ENCODE results near the gene DCANP1. TPM values are rescaled to one million over a fixed set of nuclear protein-coding genes. Genes with fewer than 3 reads are reported as not detected.
"Not testable (repeated sequence)": the region's sequence is repeated elsewhere in the genome, so short reads cannot be mapped to it uniquely, and the experiment has no call there.

Gene DCANP1
- under 1 TPM in 1 of 4 donors, not detected in 3; 0.26 TPM for total RNA-seq

- H3K27me3 ChIP-seq = peaks cover 0 to 15% (median 0%) of the 10 kb centered on the region in 4 donors
- WGBS = 97% methylated on average over 5 of the region's 5 CpGs
Observed at GRCh38 chr5:135447298-135447929, at the start of gene DCANP1. Gene DCANP1, minus strand, starts transcription at chr5:135447348. Its CDS starts 240 bp downstream, at chr5:135447108.

GRCh38 chr5:135495531-135495930 is 48.4 kb upstream of the DCANP1 start:
- H3K36me3 ChIP-seq; H3K4me1 ChIP-seq; H3K27ac ChIP-seq (replicated peaks in 1 of 4); H3K9me3 ChIP-seq; DNase-seq (ENCODE audit: extremely low spot score); intact Hi-C loops (cut with DNase I); H3K4me3 ChIP-seq: not testable (repeated sequence)
- 87% methylated on average over 4 of the region's 4 CpGs for WGBS
- peaks cover 0 to 48% (median 13%) of the 10 kb centered on the region in 4 donors for H3K27me3 ChIP-seq

More at GRCh38 chr5:135447298-135447929, at the start of gene DCANP1:
- no peak within 1 kb of the TSS for H3K4me3 ChIP-seq
- peaks cover 5 to 11% (median 7%) of the 10 kb centered on the region in 4 donors for H3K4me1 ChIP-seq
- DNase-seq (ENCODE audit: extremely low spot score) = no peak
- no peaks in the 10 kb centered on the region for H3K9me3 ChIP-seq
- intact Hi-C loops (cut with DNase I) = no loop called here
- no peaks in the 10 kb centered on the region for H3K36me3 ChIP-seq
- TF ChIP-seq POLR2AphosphoS5 (IDR thresholded peaks at IDR 0.05) (no peak), POLR2A (IDR thresholded peaks at IDR 0.05; ENCODE audit: low read depth) (no peak), EP300 (IDR thresholded peaks at IDR 0.05) (no peak), CTCF (IDR thresholded peaks at IDR 0.05) (no peak)
- H3K27ac ChIP-seq (replicated peaks in 1 of 4) = no peak within 1 kb of the TSS

- Histone ChIP-seq H3K4me3 (no peak overlapping the region), H3K4me1 (peaks cover 12 to 21% (median 15%) of the 10 kb centered on the region in 4 donors), H3K27me3 (peaks cover 0 to 58% (median 25%) of the 10 kb centered on the region in 4 donors), H3K27ac (replicated peaks in 1 of 4) (no peak overlapping the region), H3K9me3 (no peaks in the 10 kb centered on the region), H3K36me3 (no peaks in the 10 kb centered on the region)
- no peak for TF ChIP-seq POLR2A (IDR thresholded peaks at IDR 0.05; ENCODE audit: low read depth)
- no peak for TF ChIP-seq CTCF (IDR thresholded peaks at IDR 0.05)
- TF ChIP-seq POLR2AphosphoS5 (IDR thresholded peaks at IDR 0.05) = no peak
- no peak for TF ChIP-seq EP300 (IDR thresholded peaks at IDR 0.05)
- intact Hi-C loops (cut with DNase I) = no loop called here
- DNase-seq (ENCODE audit: extremely low spot score) = no peak
- WGBS = 87% methylated on average over 5 of the region's 5 CpGs
Observed at GRCh38 chr5:135494196-135494595, 47.0 kb upstream of the DCANP1 start.

GRCh38 chr5:135493406-135494180 is 46.4 kb upstream of the DCANP1 start:
- Histone ChIP-seq H3K36me3 (no peaks in the 10 kb centered on the region), H3K9me3 (no peaks in the 10 kb centered on the region), H3K27me3 (peaks cover 0 to 59% (median 31%) of the 10 kb centered on the region in 4 donors), H3K4me3 (no peak overlapping the region), H3K27ac (replicated peaks in 1 of 4) (no peak overlapping the region), H3K4me1 (peaks cover 18 to 27% (median 21%) of the 10 kb centered on the region in 4 donors)
- no peak for DNase-seq (ENCODE audit: extremely low spot score)
- 74% methylated on average over 8 of the region's 8 CpGs for WGBS
- intact Hi-C loops (cut with DNase I) = no loop called here
- TF ChIP-seq POLR2AphosphoS5 (IDR thresholded peaks at IDR 0.05) (no peak), EP300 (IDR thresholded peaks at IDR 0.05) (no peak), POLR2A (IDR thresholded peaks at IDR 0.05; ENCODE audit: low read depth) (no peak), CTCF (IDR thresholded peaks at IDR 0.05) (no peak)

GRCh38 chr5:135492319-135492626 is 45.1 kb upstream of the DCANP1 start:
- H3K27me3 ChIP-seq = peaks cover 0 to 72% (median 34%) of the 10 kb centered on the region in 4 donors
- WGBS = 73% methylated on average over 3 of the region's 3 CpGs
- TF ChIP-seq CTCF (IDR thresholded peaks at IDR 0.05) = no peak
- no peak for TF ChIP-seq EP300 (IDR thresholded peaks at IDR 0.05)
- no peak for TF ChIP-seq POLR2A (IDR thresholded peaks at IDR 0.05; ENCODE audit: low read depth)
- TF ChIP-seq POLR2AphosphoS5 (IDR thresholded peaks at IDR 0.05) = no peak

More at GRCh38 chr5:135492319-135492626, 45.1 kb upstream of the DCANP1 start:
- no peak overlapping the region for H3K27ac ChIP-seq (replicated peaks in 1 of 4)
- H3K36me3 ChIP-seq = no peaks in the 10 kb centered on the region
- no peaks in the 10 kb centered on the region for H3K9me3 ChIP-seq
- no peak overlapping the region for H3K4me3 ChIP-seq
- DNase-seq (ENCODE audit: extremely low spot score) = no peak
- intact Hi-C loops (cut with DNase I) = no loop called here
- H3K4me1 ChIP-seq = peaks cover 21 to 35% (median 26%) of the 10 kb centered on the region in 4 donors

Measured in esophagus muscularis mucosa (tissue), 4 donors.